MCF 10A (cell line): ENCODE data around the gene GNB1. TPM values are rescaled to one million over a fixed set of nuclear protein-coding genes. Genes with fewer than 3 reads are reported as not detected.

ENCODE experiments used
- BruUV-seq: library from RNA; stranded (reverse); fragments of 400-500 nt; replicated peaks from 2 replicates; lab custom pipeline; 2021; lab: Mats Ljungman, UMichigan
- CTCF ChIA-PET: fragments of 300-600 bp; sonication (Branson Sonifier 250); formaldehyde crosslinking; extraction: SDS; loops from one replicate; lab custom pipeline; 2021; ENCODE audit warnings: antibody characterized with exemption, inconsistent platforms; lab: Yijun Ruan, JAX
- POLR2A ChIA-PET: fragments of 300-600, 350-650 bp; sonication (Branson Sonifier 250); formaldehyde crosslinking; extraction: SDS; loops from one replicate; lab custom pipeline; 2020; ENCODE audit warnings: antibody characterized with exemption, inconsistent platforms; lab: Yijun Ruan, JAX
- DNase-seq: peaks from one replicate; pipeline ENCODE4 v3.0.0-alpha.2; 2018; ENCODE audit not compliant: unreplicated experiment
- H3K27ac Mint-ChIP-seq: one replicate; pipeline ENCODE4 v1.8.0; 2022; ENCODE audit warnings: mild to moderate bottlenecking, low read depth, mixed read lengths; ENCODE audit not compliant: unreplicated experiment
- H3K27me3 Mint-ChIP-seq: one replicate; pipeline ENCODE4 v1.8.0; 2022; ENCODE audit warnings: mixed read lengths; ENCODE audit not compliant: insufficient read depth, unreplicated experiment
- H3K36me3 Mint-ChIP-seq: one replicate; pipeline ENCODE4 v1.8.0; 2022; ENCODE audit warnings: mild to moderate bottlenecking, moderate library complexity, mixed read lengths; ENCODE audit not compliant: insufficient read depth, unreplicated experiment
- H3K4me1 Mint-ChIP-seq: one replicate; pipeline ENCODE4 v1.8.0; 2022; ENCODE audit warnings: mixed read lengths; ENCODE audit not compliant: insufficient read depth, unreplicated experiment
- H3K4me3 Mint-ChIP-seq: one replicate; pipeline ENCODE4 v1.8.0; 2022; ENCODE audit warnings: mild to moderate bottlenecking, moderate library complexity, mixed read lengths; ENCODE audit not compliant: unreplicated experiment
- H3K9me3 Mint-ChIP-seq: one replicate; pipeline ENCODE4 v1.8.0; 2022; ENCODE audit warnings: mixed read lengths; ENCODE audit not compliant: unreplicated experiment
- CTCF ChIP-seq: fragments of 200-600 bp; IDR thresholded peaks from one replicate; pipeline ENCODE4 v1.8.0; 2022; ENCODE audit warnings: antibody characterized with exemption, mild to moderate bottlenecking; ENCODE audit not compliant: unreplicated experiment
- intact Hi-C: fragments of 100-400 bp; cut with micrococcal nuclease; formaldehyde crosslinking; loops from 2 replicates; pipeline ENCODE4 v1.14.1; 2022
- total RNA-seq: library from RNA; stranded (reverse); gene quantifications from 2 replicates; pipeline ENCODE4 v1.2.3, GENCODE V29; 2022

GNB1 gene
- total RNA-seq, 1 experiment from 2014 or later: 430 TPM

DNA sequence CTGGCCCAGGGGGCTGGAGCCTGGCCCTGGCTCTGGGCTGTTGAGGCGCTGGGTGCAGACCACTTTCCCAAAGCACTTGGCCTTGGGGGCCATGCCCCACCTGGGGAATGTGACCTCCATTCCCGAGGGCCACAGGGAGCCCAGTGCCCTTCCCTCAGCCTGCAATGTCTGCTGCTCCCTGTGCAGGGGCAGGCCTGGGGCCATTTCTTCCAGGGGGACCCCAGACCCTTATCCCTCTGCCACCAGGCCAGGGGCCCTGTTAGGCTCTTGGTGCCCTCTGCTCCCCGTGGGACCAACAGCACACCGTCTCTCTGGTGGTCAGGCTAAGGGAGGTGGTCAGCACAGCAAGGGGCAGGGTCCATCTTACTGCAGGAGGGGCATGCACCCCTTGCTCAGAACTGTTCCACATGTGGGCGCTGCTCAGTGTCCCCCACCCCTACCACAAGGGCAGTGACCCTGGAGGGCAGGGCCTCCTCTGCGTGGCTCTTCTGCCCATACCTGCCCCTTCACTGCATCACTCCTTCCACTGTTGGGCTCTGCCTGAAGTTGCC is 29.2 kb upstream of the GNB1 start:
- no peaks in the 10 kb centered on the region for H3K4me1 Mint-ChIP-seq
- no peak for DNase-seq
- ChIA-PET POLR2A (no interaction called here), CTCF (interaction anchor here (0.6 kb wide), 1 partner anchor 124 kb away, joined by 5 read pairs; no protein-coding TSS in a partner anchor)
- no peak for TF ChIP-seq CTCF
- no peaks in the 10 kb centered on the region for H3K27me3 Mint-ChIP-seq
- intact Hi-C loops: no loop called here
- H3K4me3 Mint-ChIP-seq: no peak overlapping the region
- H3K9me3 Mint-ChIP-seq: no peaks in the 10 kb centered on the region
- peaks cover 13% of the 10 kb centered on the region for H3K36me3 Mint-ChIP-seq
- H3K27ac Mint-ChIP-seq: no peak overlapping the region
- no TSS peak for BruUV-seq

- BruUV-seq: no TSS peak
- ChIA-PET POLR2A (no interaction called here), CTCF (no interaction called here)
- H3K27me3 Mint-ChIP-seq: no peaks in the 10 kb centered on the region
- H3K27ac Mint-ChIP-seq: no peak overlapping the region
- H3K9me3 Mint-ChIP-seq: no peaks in the 10 kb centered on the region
- H3K4me1 Mint-ChIP-seq: no peaks in the 10 kb centered on the region
- intact Hi-C loops: no loop called here
- TF ChIP-seq CTCF: no peak
- DNase-seq: peak; percentile 96
- peak overlapping the region; percentile 60 for H3K4me3 Mint-ChIP-seq
- peaks cover 13% of the 10 kb centered on the region for H3K36me3 Mint-ChIP-seq
These were observed 28.6 kb upstream of the GNB1 start for GRCh38 chr1:1919304-1920056.

- no peaks in the 10 kb centered on the region for H3K4me1 Mint-ChIP-seq
- ChIA-PET POLR2A (no interaction called here), CTCF (no interaction called here)
- intact Hi-C loops: no loop called here
- H3K27me3 Mint-ChIP-seq: no peaks in the 10 kb centered on the region
- no peaks in the 10 kb centered on the region for H3K9me3 Mint-ChIP-seq
- DNase-seq: no peak
- no TSS peak for BruUV-seq
- peak within 1 kb of the TSS; percentile 60 for H3K4me3 Mint-ChIP-seq
- H3K27ac Mint-ChIP-seq: no peak within 1 kb of the TSS
- peaks cover 13% of the 10 kb centered on the region for H3K36me3 Mint-ChIP-seq
- TF ChIP-seq CTCF: no peak
These were observed 28.0 kb upstream of the GNB1 start, which contains the start of gene TMEM52 for GRCh38 chr1:1918901-1919303. TMEM52 (minus strand) TSS chr1:1919279; CDS start chr1:1919265, 14 bp downstream.
